T-cell (primary cell): ENCODE results near the gene TUT1. TPM values are rescaled to one million over a fixed set of nuclear protein-coding genes. Genes with fewer than 3 reads are reported as not detected.

Experiments
- ATAC-seq, 4 experiments: fragments of 200-7000 bp in 3 of 4; fragments of 150-1000 bp in 1 of 4; cut with Tn5 transposase; replicated peaks in 1 of 4; 1 replicate in 3 of 4; 2 replicates in 1 of 4; pipeline ENCODE4 v1.10.0; 2021; ENCODE audit warnings: moderate library complexity in 3 of 4, mild to moderate bottlenecking in 2 of 4, moderate number of reproducible peaks in 1 of 4
- CTCF ChIA-PET, 2 donors: fragments of 300-600 bp; sonication (Branson Sonifier 250); formaldehyde crosslinking; loops; one replicate each; lab custom pipeline; 2022; ENCODE audit warnings: antibody characterized with exemption in 2 of 2; lab: Charles Lee
- POLR2A ChIA-PET, 2 donors: fragments of 300-600 bp; sonication (Branson Sonifier 250); formaldehyde crosslinking; loops; one replicate each; lab custom pipeline; 2022; ENCODE audit warnings: antibody characterized with exemption in 2 of 2; lab: Charles Lee
- DNase-seq, 35 experiments: peaks; one replicate each; pipeline versions ENCODE4 v3.0.0 to v3.0.0-alpha.2; 2013 to 2023
- H3K27ac ChIP-seq: one replicate; pipeline ENCODE4 v1.5.1; 2013; ENCODE audit warnings: low read length
- H3K27me3 ChIP-seq, 2 experiments: replicated peaks in 1 of 2; 1 replicate in 1 of 2; 2 replicates in 1 of 2; pipeline versions ENCODE4 v1.6.1 to v1.7.0; 2013; ENCODE audit warnings: low read length in 1 of 2, mixed read lengths in 1 of 2; ENCODE audit not compliant: control insufficient read depth in 2 of 2, insufficient read depth in 2 of 2; ENCODE audit errors: extremely low read depth in 1 of 2
- H3K36me3 ChIP-seq, 2 donors: 1 replicate in 1 of 2; 2 replicates in 1 of 2; pipeline versions ENCODE4 v1.6.1 to v1.7.0; 2013; ENCODE audit warnings: low read length in 1 of 2; ENCODE audit not compliant: control insufficient read depth in 2 of 2, insufficient read depth in 1 of 2; ENCODE audit errors: extremely low read depth in 1 of 2
- H3K4me1 ChIP-seq, 2 experiments: 1 replicate in 1 of 2; 2 replicates in 1 of 2; pipeline versions ENCODE4 v1.6.1 to v1.7.0; 2013; ENCODE audit warnings: low read length in 2 of 2, mixed read lengths in 1 of 2; ENCODE audit not compliant: insufficient read depth in 2 of 2, control insufficient read depth in 1 of 2; ENCODE audit errors: extremely low read depth in 1 of 2
- H3K4me3 ChIP-seq, 2 donors: 1 replicate in 1 of 2; 2 replicates in 1 of 2; pipeline versions ENCODE4 v1.5.1 to v1.7.0; 2013; ENCODE audit warnings: mild to moderate bottlenecking in 2 of 2, low read length in 1 of 2, moderate library complexity in 1 of 2; ENCODE audit not compliant: control insufficient read depth in 1 of 2; ENCODE audit errors: extremely low read depth in 1 of 2
- H3K9me3 ChIP-seq: 2 replicates; pipeline ENCODE4 v1.7.0; 2013
- H3K27ac Mint-ChIP-seq, 2 donors: one replicate each; pipeline ENCODE4 v1.8.0; 2020 to 2021; ENCODE audit warnings: mild to moderate bottlenecking in 2 of 2, mixed read lengths in 2 of 2
- H3K27me3 Mint-ChIP-seq, 2 donors: one replicate each; pipeline ENCODE4 v1.8.0; 2021 to 2022; ENCODE audit warnings: mixed read lengths in 2 of 2
- H3K36me3 Mint-ChIP-seq: one replicate; pipeline ENCODE4 v1.8.0; 2021; ENCODE audit warnings: mixed read lengths
- H3K4me1 Mint-ChIP-seq, 3 donors: one replicate each; pipeline ENCODE4 v1.8.0; 2020 to 2022; ENCODE audit warnings: mixed read lengths in 3 of 3, mild to moderate bottlenecking in 1 of 3
- H3K4me3 Mint-ChIP-seq, 3 donors: one replicate each; pipeline ENCODE4 v1.8.0; 2020 to 2022; ENCODE audit warnings: mild to moderate bottlenecking in 3 of 3, mixed read lengths in 3 of 3, moderate library complexity in 3 of 3
- H3K9me3 Mint-ChIP-seq, 3 donors: one replicate each; pipeline ENCODE4 v1.8.0; 2020 to 2022; ENCODE audit warnings: mixed read lengths in 3 of 3
- WGBS: methylation state at CpG from one replicate; pipeline ENCODE4 v1.1.5; 2013; ENCODE audit warnings: missing lambda C conversion rate; ENCODE audit not compliant: insufficient coverage; 5-methylcytosine and 5-hydroxymethylcytosine counted together
- total RNA-seq, 35 experiments: library from RNA in 6 of 35; stranded (reverse) in 6 of 35; fragments of 120-200 nt in 1 of 35; gene quantifications; one replicate each; pipeline versions ENCODE4 v1.2.1 to v1.2.4 and lab custom pipeline; 2013 to 2026

The TUT1 gene
- total RNA-seq, 5 donors from 2014 or later (not counting 1 experiment from before 2014, with no cell fraction given): 35.2 to 56.0 (median 42.9) TPM

- Histone ChIP-seq H3K4me3 (no peak overlapping the region), H3K4me1 (peaks cover 0 to 51% of the 10 kb centered on the region in 2 experiments), H3K9me3 (no peaks in the 10 kb centered on the region), H3K27ac (no peak overlapping the region), H3K27me3 (no peaks in the 10 kb centered on the region), H3K36me3 (peaks cover 4 to 63% of the 10 kb centered on the region in 2 donors)
- H3K36me3 Mint-ChIP-seq: peaks cover 47% of the 10 kb centered on the region
- no peak overlapping the region for H3K27ac Mint-ChIP-seq
- ATAC-seq (no peak), DNase-seq (no peak)
- H3K4me1 Mint-ChIP-seq: peaks cover 29 to 56% (median 45%) of the 10 kb centered on the region in 3 donors
- 94% methylated on average over 10 of the region's 12 CpGs for WGBS
- POLR2A ChIA-PET: interaction anchor here in 1 of 2 donors (1.0 kb wide), 1 partner anchor 20 kb away, joined by 3 read pairs; no protein-coding TSS in a partner anchor
- no peak overlapping the region for H3K4me3 Mint-ChIP-seq
- no peaks in the 10 kb centered on the region for H3K9me3 Mint-ChIP-seq
- H3K27me3 Mint-ChIP-seq: no peaks in the 10 kb centered on the region
- CTCF ChIA-PET: no interaction called here
These were observed 55.5 kb downstream of the TUT1 start for GRCh38 chr11:62535802-62536201.

GRCh38 chr11:62534779-62535545, 56.4 kb downstream of the TUT1 start:
- ATAC-seq: no peak
- Mint-ChIP-seq H3K4me1 (peaks cover 26 to 58% (median 47%) of the 10 kb centered on the region in 3 donors), H3K4me3 (no peak overlapping the region), H3K36me3 (peaks cover 55% of the 10 kb centered on the region), H3K27me3 (no peaks in the 10 kb centered on the region), H3K9me3 (no peaks in the 10 kb centered on the region), H3K27ac (peak overlapping the region in 1 of 2 donors; percentile 4)
- H3K27ac ChIP-seq: no peak overlapping the region
- WGBS: 97% methylated on average over 14 of the region's 19 CpGs
- ChIA-PET CTCF (interaction anchor here in 1 of 2 donors (0.6 kb wide), 1 partner anchor 86 kb away, joined by 3 read pairs; no protein-coding TSS in a partner anchor), POLR2A (interaction anchor here in 1 of 2 donors (1.0 kb wide), 1 partner anchor 20 kb away, joined by 3 read pairs; no protein-coding TSS in a partner anchor)
- no peaks in the 10 kb centered on the region for H3K9me3 ChIP-seq
- no peak overlapping the region for H3K4me3 ChIP-seq
- no peak for DNase-seq
- peaks cover 4 to 70% of the 10 kb centered on the region in 2 donors for H3K36me3 ChIP-seq
- H3K27me3 ChIP-seq: no peaks in the 10 kb centered on the region
- H3K4me1 ChIP-seq: peaks cover 0 to 44% of the 10 kb centered on the region in 2 experiments

GRCh38 chr11:62532096-62532495, 59.2 kb downstream of the TUT1 start:
- Mint-ChIP-seq H3K4me3 (no peak overlapping the region), H3K9me3 (no peaks in the 10 kb centered on the region), H3K27ac (no peak overlapping the region), H3K36me3 (peaks cover 78% of the 10 kb centered on the region), H3K4me1 (peaks cover 16 to 52% (median 34%) of the 10 kb centered on the region in 3 donors), H3K27me3 (no peaks in the 10 kb centered on the region)
- Histone ChIP-seq H3K9me3 (no peaks in the 10 kb centered on the region), H3K27me3 (no peaks in the 10 kb centered on the region), H3K27ac (no peak overlapping the region), H3K36me3 (peaks cover 7 to 89% of the 10 kb centered on the region in 2 donors), H3K4me3 (no peak overlapping the region), H3K4me1 (peaks cover 0 to 17% of the 10 kb centered on the region in 2 experiments)
- ChIA-PET POLR2A (no interaction called here), CTCF (no interaction called here)
- no peak for ATAC-seq
- WGBS: 89% methylated on average over 1 of the region's 2 CpGs
- DNase-seq: no peak

Other genes starting within 250 kb of the TUT1 start
- 1 to 10 TPM in 2 of 5 donors, not detected in 3; 1.8 to 3.2 TPM for gene SCGB1A1, start 172.5 kb downstream of the TUT1 start, total RNA-seq
- gene AHNAK, start 44.7 kb downstream of the TUT1 start, total RNA-seq: 100 to 1,000 TPM; 267 to 636 (median 395) TPM
- 1,000 to 10,000 TPM; 1,908 to 2,187 (median 2,119) TPM for gene EEF1G, start 17.6 kb downstream of the TUT1 start, total RNA-seq
- gene MTA2, start 10.3 kb upstream of the TUT1 start, total RNA-seq: 100 to 1,000 TPM; 151 to 185 (median 184) TPM
- 100 to 1,000 TPM; 160 to 372 (median 328) TPM for gene EML3, start 21.3 kb upstream of the TUT1 start, total RNA-seq
- 1 to 10 TPM; 1.6 to 4.5 (median 3.5) TPM for gene ROM1, start 21.7 kb upstream of the TUT1 start, total RNA-seq
- 10 to 100 TPM; 59.0 to 94.5 (median 90.5) TPM for gene B3GAT3, start 30.5 kb upstream of the TUT1 start, total RNA-seq
- 100 to 1,000 TPM; 216 to 278 (median 257) TPM for gene GANAB, start 55.1 kb upstream of the TUT1 start, total RNA-seq
- 10 to 100 TPM; 14.4 to 39.0 (median 34.8) TPM for gene INTS5, start 61.8 kb upstream of the TUT1 start, total RNA-seq
- gene C11orf98, start 73.7 kb upstream of the TUT1 start, total RNA-seq: 10 to 100 TPM; 28.3 to 62.6 (median 54.8) TPM
- gene CSKMT, start 73.8 kb upstream of the TUT1 start, total RNA-seq: 10 to 100 TPM; 14.8 to 35.6 (median 27.4) TPM
- 1 to 10 TPM; 2.7 to 9.3 (median 8.1) TPM for gene UQCC3, start 80.2 kb upstream of the TUT1 start, total RNA-seq
- 10 to 100 TPM; 15.5 to 24.7 (median 20.7) TPM for gene LBHD1, start 80.7 kb upstream of the TUT1 start, total RNA-seq
- gene UBXN1, start 87.5 kb upstream of the TUT1 start, total RNA-seq: 100 to 1,000 TPM; 180 to 199 (median 196) TPM
- under 1 TPM in 4 of 5 donors, not detected in 1; 0.14 to 0.29 (median 0.19) TPM for gene LRRN4CL, start 98.0 kb upstream of the TUT1 start, total RNA-seq
- gene BSCL2, start 115.9 kb upstream of the TUT1 start, total RNA-seq: 10 to 100 TPM; 21.9 to 43.7 (median 37.3) TPM
- not detected for gene GNG3, start 116.2 kb upstream of the TUT1 start, total RNA-seq
- 10 to 100 TPM; 45.8 to 67.8 (median 62.7) TPM for gene HNRNPUL2, start 135.9 kb upstream of the TUT1 start, total RNA-seq
- gene TTC9C, start 137.0 kb upstream of the TUT1 start, total RNA-seq: 10 to 100 TPM; 15.4 to 54.5 (median 44.6) TPM
- 10 to 100 TPM in 3 of 5 donors, 1 to 10 TPM in 2; 5.9 to 24.6 (median 22.9) TPM for gene ZBTB3, start 162.6 kb upstream of the TUT1 start, total RNA-seq
- 10 to 100 TPM; 65.6 to 84.8 (median 76.1) TPM for gene POLR2G, start 170.1 kb upstream of the TUT1 start, total RNA-seq
- gene TAF6L, start 179.9 kb upstream of the TUT1 start, total RNA-seq: 10 to 100 TPM; 15.1 to 29.5 (median 29.0) TPM
- 10 to 100 TPM; 27.7 to 53.3 (median 46.5) TPM for gene TMEM179B, start 195.9 kb upstream of the TUT1 start, total RNA-seq
- gene TMEM223, start 200.5 kb upstream of the TUT1 start, total RNA-seq: 10 to 100 TPM; 11.2 to 27.6 (median 23.0) TPM
- gene NXF1, start 213.9 kb upstream of the TUT1 start, total RNA-seq: 100 to 1,000 TPM; 160 to 321 (median 169) TPM
- gene STX5, start 240.5 kb upstream of the TUT1 start, total RNA-seq: 100 to 1,000 TPM in 2 of 5 donors, 10 to 100 TPM in 3; 49.3 to 132 (median 58.0) TPM
- not detected for gene TEX54, start 241.3 kb upstream of the TUT1 start, total RNA-seq
- gene WDR74, start 248.1 kb upstream of the TUT1 start, total RNA-seq: 100 to 1,000 TPM in 4 of 5 donors, 10 to 100 TPM in 1; 91.3 to 239 (median 103) TPM